IMR-90 (cell line): Measurements from ENCODE around the gene PTPRG. TPM values are rescaled to one million over a fixed set of nuclear protein-coding genes. Genes with fewer than 3 reads are reported as not detected.

ENCODE experiments used
- ATAC-seq: fragments of 200-7000 bp; cut with Tn5 transposase; 2 replicates; pipeline ENCODE4 v1.9.1; 2020; ENCODE audit warnings: low read depth, mild to moderate bottlenecking, moderate library complexity
- BruUV-seq: library from RNA; stranded (reverse); fragments of 400-500 nt; replicated peaks from 2 replicates; lab custom pipeline; 2021; lab: Mats Ljungman, UMichigan
- CTCF ChIA-PET: fragments of 300-600 bp; formaldehyde crosslinking; extraction: SDS; loops from one replicate; lab custom pipeline; 2021; ENCODE audit warnings: antibody characterized with exemption; lab: Yijun Ruan, JAX
- POLR2A ChIA-PET: fragments of 300-600 bp; sonication (Branson Sonifier 250); formaldehyde crosslinking; loops from one replicate; lab custom pipeline; 2022; ENCODE audit warnings: antibody characterized with exemption; ENCODE audit not compliant: unreplicated experiment; lab: Charles Lee
- DNase-seq: peaks from one replicate; pipeline ENCODE4 v3.0.0; 2013
- H2AFZ ChIP-seq: replicated peaks from 2 replicates; pipeline ENCODE3; 2013; ENCODE audit warnings: low read length, mild to moderate bottlenecking; ENCODE audit not compliant: poor library complexity
- H2AK5ac ChIP-seq: 2 replicates; pipeline ENCODE4 v1.6.1; 2013; ENCODE audit warnings: low read depth, low read length, inconsistent platforms
- H2AK9ac ChIP-seq: replicated peaks from 2 replicates; pipeline ENCODE3; 2013; ENCODE audit warnings: mild to moderate bottlenecking, low read depth, low read length, moderate library complexity; ENCODE audit not compliant: poor library complexity
- H2BK120ac ChIP-seq: 2 replicates; pipeline ENCODE4 v1.6.1; 2013; ENCODE audit warnings: low read depth, low read length, inconsistent platforms
- H2BK15ac ChIP-seq: 3 replicates; pipeline ENCODE4 v1.6.1; 2013; ENCODE audit warnings: low read depth, low read length, inconsistent platforms
- H2BK20ac ChIP-seq: 2 replicates; pipeline ENCODE4 v1.6.1; 2013; ENCODE audit warnings: low read depth, mild to moderate bottlenecking, inconsistent platforms, low read length, moderate library complexity
- H2BK5ac ChIP-seq: 2 replicates; pipeline ENCODE4 v1.6.1; 2013; ENCODE audit warnings: mild to moderate bottlenecking, low read depth, low read length, inconsistent platforms; ENCODE audit not compliant: poor library complexity, severe bottlenecking
- H3K14ac ChIP-seq: replicated peaks from 2 replicates; pipeline ENCODE4 v1.6.1; 2013; ENCODE audit warnings: low read depth, low read length, inconsistent platforms
- H3K18ac ChIP-seq: 2 replicates; pipeline ENCODE4 v1.6.1; 2013; ENCODE audit warnings: low read depth, low read length, control low read depth
- H3K23ac ChIP-seq: 2 replicates; pipeline ENCODE4 v1.6.1; 2013; ENCODE audit warnings: low read depth, low read length, inconsistent platforms
- H3K27ac ChIP-seq: 2 replicates; pipeline ENCODE4 v1.5.1; 2013; ENCODE audit warnings: mild to moderate bottlenecking, control low read depth, low read length; ENCODE audit not compliant: insufficient read depth
- H3K27me3 ChIP-seq: 2 replicates; pipeline ENCODE4 v1.6.1; 2013; ENCODE audit warnings: low read length; ENCODE audit not compliant: control insufficient read depth, insufficient read depth
- H3K36me3 ChIP-seq: 2 replicates; pipeline ENCODE4 v1.6.1; 2013; ENCODE audit warnings: low read length, mixed read lengths; ENCODE audit not compliant: control insufficient read depth, insufficient read depth
- H3K4ac ChIP-seq: 2 replicates; pipeline ENCODE4 v1.6.1; 2013; ENCODE audit warnings: low read depth, low read length, inconsistent platforms
- H3K4me1 ChIP-seq: 2 replicates; pipeline ENCODE4 v1.6.1; 2013; ENCODE audit warnings: low read length, mixed read lengths; ENCODE audit not compliant: control insufficient read depth, insufficient read depth
- H3K4me2 ChIP-seq: 2 replicates; pipeline ENCODE4 v1.6.1; 2013; ENCODE audit warnings: low read depth, mild to moderate bottlenecking, control low read depth, low read length, moderate library complexity
- H3K4me3 ChIP-seq: 2 replicates; pipeline ENCODE4 v1.5.1; 2013; ENCODE audit warnings: low read depth, mild to moderate bottlenecking, control low read depth, low read length, moderate library complexity; ENCODE audit not compliant: insufficient read depth
- H3K56ac ChIP-seq: 2 replicates; pipeline ENCODE4 v1.6.1; 2013; ENCODE audit warnings: low read length, inconsistent platforms; ENCODE audit not compliant: insufficient read depth; ENCODE audit errors: extremely low read depth
- H3K79me1 ChIP-seq, 2 experiments: 2 replicates each; pipeline ENCODE4 v1.6.1; 2013; ENCODE audit warnings: low read length in 2 of 2, inconsistent platforms in 1 of 2, low read depth in 1 of 2
- H3K9ac ChIP-seq: 2 replicates; pipeline ENCODE4 v1.6.1; 2013; ENCODE audit warnings: low read depth, low read length, control low read depth
- H3K9me1 ChIP-seq: 2 replicates; pipeline ENCODE4 v1.6.1; 2013; ENCODE audit warnings: low read length, inconsistent platforms; ENCODE audit not compliant: insufficient read depth
- H3K9me3 ChIP-seq: 2 replicates; pipeline ENCODE4 v1.6.1; 2013; ENCODE audit warnings: low read length; ENCODE audit not compliant: control insufficient read depth, insufficient read depth
- H4K20me1 ChIP-seq: 2 replicates; pipeline ENCODE4 v1.6.1; 2013; ENCODE audit warnings: low read length, inconsistent platforms; ENCODE audit not compliant: insufficient read depth
- H4K5ac ChIP-seq: 2 replicates; pipeline ENCODE4 v1.6.1; 2013; ENCODE audit warnings: mild to moderate bottlenecking, low read depth, low read length, control low read depth
- H4K8ac ChIP-seq, 2 experiments: 2 replicates each; pipeline ENCODE4 v1.6.1; 2013; ENCODE audit warnings: low read depth in 2 of 2, low read length in 2 of 2, control low read depth in 1 of 2, inconsistent platforms in 1 of 2
- H4K91ac ChIP-seq: 2 replicates; pipeline ENCODE4 v1.6.1; 2013; ENCODE audit warnings: low read depth, low read length, inconsistent platforms; ENCODE audit not compliant: insufficient read depth
- BHLHE40 ChIP-seq: fragments of 150-350 bp; IDR thresholded peaks from 2 replicates; pipeline ENCODE4 v1.6.1; 2016; ENCODE audit warnings: mild to moderate bottlenecking, low read depth, low read length
- CEBPB ChIP-seq: IDR thresholded peaks from 2 replicates; pipeline ENCODE4 v1.6.1; 2012; ENCODE audit warnings: low read depth, low read length, improper control_type of control experiment
- CHD1 ChIP-seq: IDR thresholded peaks from 2 replicates; pipeline ENCODE4 v1.6.1; 2012; ENCODE audit warnings: low read depth, low read length, improper control_type of control experiment
- FOS ChIP-seq: fragments of 150-350 bp; IDR thresholded peaks from 2 replicates; pipeline ENCODE4 v1.6.1; 2016; ENCODE audit warnings: low read depth, low read length
- MAFK ChIP-seq: IDR thresholded peaks from 2 replicates; pipeline ENCODE4 v1.6.1; 2012; ENCODE audit warnings: low read depth, low read length, improper control_type of control experiment
- MAZ ChIP-seq: IDR thresholded peaks from 2 replicates; pipeline ENCODE4 v1.6.1; 2012; ENCODE audit warnings: low read depth, mild to moderate bottlenecking, low read length, improper control_type of control experiment, moderate library complexity, borderline replicate concordance
- NFE2L2 ChIP-seq: fragments of 150-350 bp; IDR thresholded peaks from 2 replicates; pipeline ENCODE4 v1.6.1; 2016; ENCODE audit warnings: low read depth, mild to moderate bottlenecking, low read length
- POLR2A ChIP-seq: IDR thresholded peaks from 2 replicates; pipeline ENCODE4 v1.6.1; 2012; ENCODE audit warnings: mild to moderate bottlenecking, low read depth, low read length
- RCOR1 ChIP-seq: IDR thresholded peaks from 2 replicates; pipeline ENCODE4 v1.6.1; 2012; ENCODE audit warnings: mild to moderate bottlenecking, low read length, improper control_type of control experiment; ENCODE audit not compliant: insufficient replicate concordance
- SMC3 ChIP-seq: fragments of 150-350 bp; IDR thresholded peaks from 2 replicates; pipeline ENCODE4 v1.6.1; 2016; ENCODE audit warnings: low read depth, mild to moderate bottlenecking, antibody characterized with exemption, low read length, moderate library complexity
- WGBS, 2 experiments: methylation state at CpG; one replicate each; pipeline versions ENCODE4 v1.1.5 to v1.1.7; 2013; ENCODE audit warnings: missing lambda C conversion rate in 2 of 2; ENCODE audit not compliant: insufficient read length in 1 of 2; ENCODE audit errors: extremely low coverage in 2 of 2; 5-methylcytosine and 5-hydroxymethylcytosine counted together
- dilution Hi-C: fragments of 300-500 bp; cut with HindIII; formaldehyde crosslinking; loops from one replicate; pipeline ENCODE4 v1.14.3; 2018; ENCODE audit warnings: low sequenced_read_pairs; ENCODE audit not compliant: unreplicated experiment
- in situ Hi-C: fragments of 300-500 bp; cut with MboI; formaldehyde crosslinking; loops from 3 replicates; pipeline ENCODE4 v1.14.3; 2019; ENCODE audit warnings: low sequenced_read_pairs, inconsistent platforms, mixed read lengths
- intact Hi-C: fragments of 100-400 bp; cut with micrococcal nuclease; formaldehyde crosslinking; loops from 2 replicates; pipeline ENCODE4 v1.10.0; 2022
- polyA plus RNA-seq, 3 experiments: library from polyadenylated mRNA; depleted of rRNA; stranded (reverse); fragments of >200 nt; gene quantifications; 2 replicates each; pipeline ENCODE4 v1.2.3, GENCODE V29; 2012; ENCODE audit warnings: low replicate concordance in 1 of 3
- total RNA-seq: library from RNA; depleted of rRNA; stranded (reverse); fragments of >200 nt; gene quantifications from 2 replicates; pipeline ENCODE4 v1.2.3, GENCODE V29; 2012
- TF ChIP-seq, protein P1 (sequence below): fragments of 150-350 bp; IDR thresholded peaks from 2 replicates; pipeline ENCODE4 v1.6.1; 2016; ENCODE audit warnings: low read depth, mild to moderate bottlenecking, low read length, moderate library complexity, borderline replicate concordance
- TF ChIP-seq, protein P2 (sequence below): fragments of 150-350 bp; IDR thresholded peaks from 2 replicates; pipeline ENCODE4 v1.6.1; 2017; ENCODE audit warnings: mild to moderate bottlenecking, antibody characterized with exemption, low read length, low read depth

Gene PTPRG
- total and polyA plus RNA-seq, 2 of the 4 experiments (the other 2 are of a cell fraction), result 7.7 to 31.0 TPM

DNA sequence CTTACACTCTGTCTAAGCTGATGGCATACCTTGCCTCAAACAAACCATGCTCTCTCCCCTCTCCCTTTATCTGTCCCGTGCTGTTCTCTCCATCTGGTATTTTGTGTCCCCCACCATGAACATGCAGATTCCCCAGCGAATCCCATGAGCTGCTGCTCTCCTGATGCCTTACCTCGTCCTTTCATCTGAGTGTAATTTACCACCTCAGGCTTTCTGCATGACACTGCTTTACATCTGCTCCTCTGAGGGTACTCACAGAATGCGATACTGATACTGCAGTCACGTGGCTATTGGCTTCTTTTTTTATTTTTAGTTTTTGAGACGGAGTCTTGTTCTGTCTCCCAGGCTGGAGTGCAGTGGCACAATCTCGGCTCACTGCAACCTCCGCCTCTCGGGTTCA lies 341.7 kb downstream of the PTPRG start:
- dilution Hi-C loops (no loop called here), intact Hi-C loops (no loop called here), in situ Hi-C loops (no loop called here)
- BruUV-seq, result no TSS peak
- Histone ChIP-seq H3K56ac (no peak overlapping the region), H3K18ac (no peak overlapping the region), H3K4ac (no peak overlapping the region), H2AFZ (no peak overlapping the region), H4K91ac (no peak overlapping the region), H2AK5ac (no peak overlapping the region), H3K79me1 (peaks cover 14 to 23% of the 10 kb centered on the region in 2 experiments), H2AK9ac (no peak overlapping the region), H4K20me1 (peaks cover 17% of the 10 kb centered on the region; the same call in 1 of the 2 replicates), H3K27me3 (no peaks in the 10 kb centered on the region), H3K4me2 (no peak overlapping the region), H3K36me3 (no peaks in the 10 kb centered on the region), H3K27ac (no peak overlapping the region), H3K4me3 (no peak overlapping the region), H2BK5ac (no peak overlapping the region), H4K5ac (no peak overlapping the region), H3K9me3 (no peaks in the 10 kb centered on the region), H2BK15ac (no peak overlapping the region), H2BK20ac (no peak overlapping the region), H3K23ac (no peak overlapping the region), H2BK120ac (no peak overlapping the region), H3K4me1 (peaks cover 2% of the 10 kb centered on the region; the same call in 1 of the 2 replicates), H4K8ac (no peak overlapping the region), H3K9me1 (peaks cover 7% of the 10 kb centered on the region), H3K14ac (no peak overlapping the region), H3K9ac (no peak overlapping the region)
- ChIA-PET POLR2A (no interaction called here), CTCF (no interaction called here)
- TF ChIP-seq RCOR1 (no peak), MAFK (no peak), SMC3 (no peak), CEBPB (no peak), BHLHE40 (no peak), FOS (no peak), NFE2L2 (no peak), MAZ (no peak), POLR2A (no peak), CHD1 (no peak)
- TF ChIP-seq, protein P1, sequence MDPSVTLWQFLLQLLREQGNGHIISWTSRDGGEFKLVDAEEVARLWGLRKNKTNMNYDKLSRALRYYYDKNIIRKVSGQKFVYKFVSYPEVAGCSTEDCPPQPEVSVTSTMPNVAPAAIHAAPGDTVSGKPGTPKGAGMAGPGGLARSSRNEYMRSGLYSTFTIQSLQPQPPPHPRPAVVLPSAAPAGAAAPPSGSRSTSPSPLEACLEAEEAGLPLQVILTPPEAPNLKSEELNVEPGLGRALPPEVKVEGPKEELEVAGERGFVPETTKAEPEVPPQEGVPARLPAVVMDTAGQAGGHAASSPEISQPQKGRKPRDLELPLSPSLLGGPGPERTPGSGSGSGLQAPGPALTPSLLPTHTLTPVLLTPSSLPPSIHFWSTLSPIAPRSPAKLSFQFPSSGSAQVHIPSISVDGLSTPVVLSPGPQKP, result no peak
- TF ChIP-seq, protein P2, sequence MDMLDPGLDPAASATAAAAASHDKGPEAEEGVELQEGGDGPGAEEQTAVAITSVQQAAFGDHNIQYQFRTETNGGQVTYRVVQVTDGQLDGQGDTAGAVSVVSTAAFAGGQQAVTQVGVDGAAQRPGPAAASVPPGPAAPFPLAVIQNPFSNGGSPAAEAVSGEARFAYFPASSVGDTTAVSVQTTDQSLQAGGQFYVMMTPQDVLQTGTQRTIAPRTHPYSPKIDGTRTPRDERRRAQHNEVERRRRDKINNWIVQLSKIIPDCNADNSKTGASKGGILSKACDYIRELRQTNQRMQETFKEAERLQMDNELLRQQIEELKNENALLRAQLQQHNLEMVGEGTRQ, result no peak
- WGBS, 2 experiments, result 92% methylated on average over 5 of the region's 9 CpGs; no CpG with 5 or more reads in 1 of the 2 experiments
- ATAC-seq, result no peak
- no peak for DNase-seq
